NCI-H2081 (cell line): ENCODE results near the gene RTRAF.

Source experiments
- DNase-seq, 2 experiments: peaks; one replicate each; lab custom pipeline; 2025; lab: John Stamatoyannopoulos, UW

RTRAF gene

GRCh38 chr14:51993285-51993920, 4.1 kb downstream of the RTRAF start:
- DNase-seq, result no peak

- peak; percentile 9 to 23 for DNase-seq
Measured at GRCh38 chr14:51996148-51996746, 6.9 kb downstream of the RTRAF start.

- no peak for DNase-seq
Measured at GRCh38 chr14:51998348-51998747, 9.0 kb downstream of the RTRAF start.

- DNase-seq, result no peak
Measured at GRCh38 chr14:51999084-51999483, 9.7 kb downstream of the RTRAF start.

- DNase-seq, result no peak
Measured at GRCh38 chr14:52000019-52000582, 10.8 kb downstream of the RTRAF start.

- no peak for DNase-seq
Measured at GRCh38 chr14:52000696-52001095, 11.3 kb downstream of the RTRAF start.

GRCh38 chr14:52002542-52002941, 13.2 kb downstream of the RTRAF start:
- no peak for DNase-seq

- no peak for DNase-seq
Measured at GRCh38 chr14:52003324-52003723, 14.0 kb downstream of the RTRAF start.

- no peak for DNase-seq
Measured at GRCh38 chr14:52005625-52006024, 16.3 kb downstream of the RTRAF start.

GRCh38 chr14:52006361-52006760, 17.0 kb downstream of the RTRAF start:
- no peak for DNase-seq

GRCh38 chr14:52007211-52007610, 17.9 kb downstream of the RTRAF start:
- no peak for DNase-seq

GRCh38 chr14:52007637-52008036, 18.3 kb downstream of the RTRAF start:
- no peak for DNase-seq

- no peak for DNase-seq
Measured at GRCh38 chr14:52008136-52008535, 18.8 kb downstream of the RTRAF start.

- DNase-seq, result no peak
Measured at GRCh38 chr14:52010173-52010693, 20.9 kb downstream of the RTRAF start.

- DNase-seq, result no peak
Measured at GRCh38 chr14:52011523-52011922, 22.2 kb downstream of the RTRAF start.

GRCh38 chr14:52012635-52013034, 23.3 kb downstream of the RTRAF start:
- DNase-seq, result no peak

- peak in 1 of 2 experiments; percentile 7 for DNase-seq
Measured at GRCh38 chr14:52013984-52014600, 24.7 kb downstream of the RTRAF start.

- DNase-seq, result no peak
Measured at GRCh38 chr14:52014601-52015267, 25.4 kb downstream of the RTRAF start.

GRCh38 chr14:52015411-52016030, 26.2 kb downstream of the RTRAF start:
- DNase-seq, result peak in 1 of 2 experiments; percentile 30

GRCh38 chr14:52018252-52018651, 28.9 kb downstream of the RTRAF start:
- DNase-seq, result no peak

- DNase-seq, result no peak
Measured at GRCh38 chr14:52018970-52019369, 29.6 kb downstream of the RTRAF start.

GRCh38 chr14:52020161-52020714, 30.9 kb downstream of the RTRAF start:
- DNase-seq, result no peak
